Measurements from ENCODE around the gene TIGD4. TPM values are rescaled to one million over a fixed set of nuclear protein-coding genes. Genes with fewer than 3 reads are reported as not detected.

The TIGD4 gene
- total RNA-seq, 1 donor from 2014 or later: not detected

DNA sequence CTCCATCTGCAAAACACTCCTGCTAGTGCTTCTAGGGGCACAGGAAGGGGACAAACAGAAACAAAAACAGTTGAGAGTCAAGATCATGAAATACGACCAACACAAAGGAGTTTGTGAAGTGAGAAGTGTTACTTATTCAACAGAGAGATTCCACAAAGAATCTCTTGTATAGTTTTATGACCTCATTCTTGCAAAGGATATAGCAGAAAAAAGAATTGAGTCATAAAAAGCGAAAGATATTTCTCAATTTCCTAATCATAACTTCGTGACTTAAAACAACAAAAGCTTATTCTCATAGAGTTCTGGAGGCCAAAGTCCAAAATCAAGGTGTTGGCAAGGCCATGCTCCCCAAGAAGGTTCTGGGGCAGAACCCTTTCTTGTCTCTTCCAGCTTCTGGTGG, 40.7 kb downstream of the TIGD4 start:
- Histone ChIP-seq H3K36me3 (no peaks in the 10 kb centered on the region), H3K4me1 (no peaks in the 10 kb centered on the region), H3K9me3 (no peaks in the 10 kb centered on the region), H3K4me3 (no peak overlapping the region), H3K27ac (no peak overlapping the region), H3K27me3 (no peaks in the 10 kb centered on the region)
- ATAC-seq (no peak), DNase-seq (no peak)
- TF ChIP-seq, protein P1, sequence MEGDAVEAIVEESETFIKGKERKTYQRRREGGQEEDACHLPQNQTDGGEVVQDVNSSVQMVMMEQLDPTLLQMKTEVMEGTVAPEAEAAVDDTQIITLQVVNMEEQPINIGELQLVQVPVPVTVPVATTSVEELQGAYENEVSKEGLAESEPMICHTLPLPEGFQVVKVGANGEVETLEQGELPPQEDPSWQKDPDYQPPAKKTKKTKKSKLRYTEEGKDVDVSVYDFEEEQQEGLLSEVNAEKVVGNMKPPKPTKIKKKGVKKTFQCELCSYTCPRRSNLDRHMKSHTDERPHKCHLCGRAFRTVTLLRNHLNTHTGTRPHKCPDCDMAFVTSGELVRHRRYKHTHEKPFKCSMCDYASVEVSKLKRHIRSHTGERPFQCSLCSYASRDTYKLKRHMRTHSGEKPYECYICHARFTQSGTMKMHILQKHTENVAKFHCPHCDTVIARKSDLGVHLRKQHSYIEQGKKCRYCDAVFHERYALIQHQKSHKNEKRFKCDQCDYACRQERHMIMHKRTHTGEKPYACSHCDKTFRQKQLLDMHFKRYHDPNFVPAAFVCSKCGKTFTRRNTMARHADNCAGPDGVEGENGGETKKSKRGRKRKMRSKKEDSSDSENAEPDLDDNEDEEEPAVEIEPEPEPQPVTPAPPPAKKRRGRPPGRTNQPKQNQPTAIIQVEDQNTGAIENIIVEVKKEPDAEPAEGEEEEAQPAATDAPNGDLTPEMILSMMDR (IDR thresholded peaks at IDR 0.05): no peak
- intact Hi-C loops (cut with DNase I): no loop called here

DNA sequence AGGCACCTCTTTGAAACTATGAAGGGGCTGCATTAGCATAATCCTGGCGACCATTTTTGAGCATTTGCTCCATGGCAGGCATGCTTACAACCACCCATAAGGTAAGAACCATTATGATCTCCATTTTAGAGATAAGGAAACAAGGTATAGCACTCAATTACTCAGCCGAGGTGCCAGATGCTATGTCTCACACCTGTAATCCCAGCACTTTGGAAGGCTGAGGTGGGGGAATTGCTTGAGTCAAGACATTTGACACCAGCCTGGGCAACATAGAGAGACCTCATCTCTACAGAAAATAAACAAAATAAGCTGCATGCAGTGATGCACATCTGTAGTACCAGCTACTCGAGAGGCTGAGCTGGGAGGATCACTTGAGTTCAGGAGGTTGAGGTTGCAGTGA, 43.6 kb downstream of the TIGD4 start:
- ATAC-seq (no peak), DNase-seq (no peak)
- Histone ChIP-seq H3K27ac (no peak overlapping the region), H3K36me3 (no peaks in the 10 kb centered on the region), H3K27me3 (no peaks in the 10 kb centered on the region), H3K4me3 (no peak overlapping the region), H3K9me3 (no peaks in the 10 kb centered on the region), H3K4me1 (no peaks in the 10 kb centered on the region)
- TF ChIP-seq, protein P1 (IDR thresholded peaks at IDR 0.05): no peak
- intact Hi-C loops (cut with DNase I): no loop called here

DNA sequence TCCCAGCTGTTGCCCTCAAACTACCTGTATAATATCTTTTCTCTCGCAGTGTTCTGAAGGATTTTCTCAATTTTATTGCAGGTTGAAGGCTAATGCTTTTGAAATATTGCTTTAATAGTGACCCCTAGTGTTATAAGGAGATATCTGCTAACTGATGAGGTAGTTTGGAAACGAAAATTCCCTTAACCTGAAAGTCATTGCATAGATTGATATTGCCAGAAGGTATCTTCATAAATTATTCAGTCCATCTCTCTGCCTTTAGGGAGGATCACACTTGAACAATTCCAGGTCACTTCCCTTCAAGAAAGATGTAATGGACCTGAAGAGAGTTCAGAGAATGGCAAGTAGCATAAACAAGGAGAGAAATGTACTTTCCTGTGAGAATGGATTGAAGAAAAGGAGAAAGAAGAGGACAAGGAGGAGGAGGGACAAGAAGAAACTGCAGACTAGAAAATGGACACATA, 44.1 kb downstream of the TIGD4 start:
- Histone ChIP-seq H3K27ac (no peak overlapping the region), H3K36me3 (no peaks in the 10 kb centered on the region), H3K4me3 (no peak overlapping the region), H3K27me3 (no peaks in the 10 kb centered on the region), H3K4me1 (no peaks in the 10 kb centered on the region), H3K9me3 (no peaks in the 10 kb centered on the region)
- DNase-seq (no peak), ATAC-seq (peak; percentile 52)
- intact Hi-C loops (cut with DNase I): no loop called here
- TF ChIP-seq, protein P1 (IDR thresholded peaks at IDR 0.05): peak; percentile 68

DNA sequence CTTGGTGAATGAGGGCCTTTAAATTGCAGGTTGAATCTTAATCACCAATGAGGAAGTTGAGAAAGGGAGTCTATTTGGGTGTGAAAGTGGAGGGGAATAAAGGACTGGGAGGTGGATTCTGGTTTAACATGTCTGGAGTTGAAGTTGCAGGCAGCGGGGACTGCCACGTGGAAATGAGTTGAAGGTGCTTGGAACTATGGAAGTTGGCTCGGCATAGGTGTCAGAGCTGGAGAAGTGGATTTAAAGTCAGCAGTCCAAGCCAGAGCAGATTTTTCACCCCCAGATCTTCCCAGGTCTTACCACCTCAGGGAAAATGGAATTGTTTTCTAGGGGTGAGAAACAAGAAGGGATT, 44.9 kb downstream of the TIGD4 start:
- intact Hi-C loops (cut with DNase I): no loop called here
- TF ChIP-seq, protein P1 (IDR thresholded peaks at IDR 0.05): no peak
- no peaks in the 10 kb centered on the region for H3K4me1 ChIP-seq
- no peaks in the 10 kb centered on the region for H3K9me3 ChIP-seq
- no peak for DNase-seq
- H3K4me3 ChIP-seq: no peak overlapping the region
- H3K27ac ChIP-seq: no peak overlapping the region
- ATAC-seq: no peak
- no peaks in the 10 kb centered on the region for H3K27me3 ChIP-seq
- no peaks in the 10 kb centered on the region for H3K36me3 ChIP-seq

DNA sequence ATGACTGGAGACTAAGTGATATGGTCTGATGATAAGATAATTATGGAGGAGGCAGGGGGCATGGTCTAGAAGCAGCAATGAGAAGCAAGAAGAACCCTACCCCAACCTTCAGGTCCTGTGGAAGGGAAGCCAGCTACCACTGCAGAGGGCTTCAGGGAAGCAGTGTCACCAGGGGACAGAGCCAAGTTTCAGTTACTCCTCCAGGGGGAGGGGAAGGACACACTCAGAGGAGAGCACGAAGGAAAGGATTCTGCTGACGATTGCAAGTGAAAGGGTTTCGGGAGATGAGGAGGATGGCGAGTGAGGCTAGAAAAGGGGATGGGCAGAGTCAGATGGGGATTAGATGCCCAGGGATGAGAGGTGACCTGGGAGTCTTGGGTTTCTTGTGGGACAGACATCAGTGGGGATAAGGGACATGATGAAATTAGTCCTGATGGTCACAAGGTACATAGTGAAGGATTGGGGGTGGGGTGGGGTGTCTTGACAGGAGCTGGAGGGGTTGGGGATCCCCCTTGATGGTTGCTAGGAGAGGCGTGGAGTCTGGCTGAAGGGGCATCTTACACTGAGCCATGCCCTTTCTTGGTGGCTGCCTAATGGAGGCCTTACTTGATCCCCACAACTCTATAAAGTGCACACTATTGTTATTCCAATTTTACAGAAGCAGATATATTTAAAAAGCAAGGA, 45.4 kb downstream of the TIGD4 start:
- intact Hi-C loops (cut with DNase I): no loop called here
- TF ChIP-seq, protein P1 (IDR thresholded peaks at IDR 0.05): no peak
- no peaks in the 10 kb centered on the region for H3K4me1 ChIP-seq
- no peak overlapping the region for H3K4me3 ChIP-seq
- no peak for DNase-seq
- H3K27ac ChIP-seq: no peak overlapping the region
- no peak for ATAC-seq
- no peaks in the 10 kb centered on the region for H3K36me3 ChIP-seq
- no peaks in the 10 kb centered on the region for H3K27me3 ChIP-seq
- no peaks in the 10 kb centered on the region for H3K9me3 ChIP-seq

DNA sequence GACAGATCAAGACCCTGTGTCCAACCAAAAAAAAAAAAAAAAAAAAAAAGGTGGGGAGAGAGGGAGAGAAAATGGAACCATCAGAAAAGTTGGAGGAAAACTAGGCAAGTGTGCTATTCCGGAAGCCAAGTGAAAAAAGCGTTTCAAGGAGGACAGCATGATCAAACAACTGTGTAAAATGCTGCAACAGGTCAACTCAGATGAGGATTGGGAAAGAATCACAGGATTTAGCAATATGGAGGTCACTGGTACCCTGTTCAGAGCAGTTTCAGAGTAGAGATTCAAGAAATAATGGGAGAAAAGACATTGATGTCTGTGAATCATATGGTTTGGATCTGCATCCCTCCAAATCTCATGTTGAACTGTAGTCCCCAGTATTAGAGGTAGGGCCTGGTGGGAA, 47.5 kb downstream of the TIGD4 start:
- TF ChIP-seq, protein P1 (IDR thresholded peaks at IDR 0.05): no peak
- Histone ChIP-seq H3K4me3 (no peak overlapping the region), H3K27me3 (no peaks in the 10 kb centered on the region), H3K36me3 (no peaks in the 10 kb centered on the region), H3K27ac (no peak overlapping the region), H3K4me1 (no peaks in the 10 kb centered on the region), H3K9me3 (no peaks in the 10 kb centered on the region)
- DNase-seq (no peak), ATAC-seq (no peak)
- intact Hi-C loops (cut with DNase I): no loop called here

Data from upper lobe of right lung (tissue), 1 donor.